ENCODE measurements around the gene ABCB8. TPM values are rescaled to one million over a fixed set of nuclear protein-coding genes. Genes with fewer than 3 reads are reported as not detected.

Gene ABCB8
- total and polyA plus RNA-seq, 9 of the 15 experiments (the other 6 are each of a cell fraction or from before 2014, with no cell fraction given): 7.6 to 106 (median 36.3) TPM

- Histone ChIP-seq H3K9me1 (ENCODE audit: control insufficient read depth, insufficient read depth, low read length) (no peaks in the 10 kb centered on the region), H3K36me3 (ENCODE audit: control insufficient read depth, insufficient read depth, low read length) (no peaks in the 10 kb centered on the region), H3K4me2 (ENCODE audit: insufficient read depth, low read length) (no peak overlapping the region), H2AFZ (ENCODE audit: low read depth, low read length) (no peak overlapping the region), H3K4me3 (no peak overlapping the region), H4K20me1 (replicated peaks; ENCODE audit: control insufficient read depth, insufficient read depth, low read length) (peaks cover 5% of the 10 kb centered on the region; the same call in 1 of the 2 replicates), H3K4me1 (replicated peaks in 1 of 2; ENCODE audit: control insufficient read depth in 2 of 2, insufficient read depth in 2 of 2, low read length in 2 of 2) (peaks cover 51 to 53% of the 10 kb centered on the region in 2 experiments), H3K9ac (ENCODE audit: insufficient read depth in 1 of 2, low read depth in 2 of 2, low read length in 2 of 2) (no peak overlapping the region), H3K9me3 (replicated peaks; ENCODE audit: control insufficient read depth, insufficient read depth, low read depth, low read length) (no peaks in the 10 kb centered on the region; the same call in 1 of the 2 replicates), H3K79me2 (ENCODE audit: control insufficient read depth, insufficient read depth, low read length) (no peaks in the 10 kb centered on the region), H3K27me3 (ENCODE audit: control insufficient read depth in 2 of 2, insufficient read depth in 2 of 2, low read length in 2 of 2) (no peaks in the 10 kb centered on the region), H3K27ac (ENCODE audit: extremely low read depth, low read depth, low read length) (no peak overlapping the region)
- BruUV-seq (replicated peaks): no TSS peak
- 33% methylated on average over 5 of the region's 6 CpGs for WGBS (ENCODE audit: insufficient coverage, low coverage, missing lambda C conversion rate)
- intact Hi-C loops (cut with micrococcal nuclease) (loop anchor here (10.0 kb wide), 1 partner anchor 677 kb away; no protein-coding TSS in a partner anchor), in situ Hi-C loops (cut with MboI) (no loop called here)
- FAIRE-seq: no peak
- ChIA-PET CTCF (ENCODE audit: low intra/inter-chr PET ratio) (no interaction called here), POLR2A (interaction anchor here (0.5 to 1.5 kb wide), 8 partner anchors 8 to 1101 kb away, joined by 3 to 7 read pairs (median 3); no protein-coding TSS in a partner anchor)
- TF ChIP-seq FOSL1 (tag; conservative IDR thresholded peaks at IDR 0.05) (peak; percentile 29; the same call in 1 of the 2 replicates), YY1 (IDR thresholded peaks at IDR 0.05; ENCODE audit: borderline replicate concordance in 1 of 3, control insufficient read depth in 1 of 3, extremely low read depth in 1 of 3, insufficient read depth in 3 of 3, insufficient read length in 1 of 3, insufficient replicate concordance in 2 of 3, low read depth in 1 of 3, low read length in 2 of 3) (peak in 2 of 3 experiments; percentile 4 to 57), PKNOX1 (IDR thresholded peaks at IDR 0.05) (0 out of 2 replicates have a peak, but pooled peaks have one; percentile 47), JUND (IDR thresholded peaks at IDR 0.05; ENCODE audit: borderline replicate concordance, low read depth, low read length) (peak; percentile 65; the same call in 1 of the 2 replicates), JUND (tag; IDR thresholded peaks at IDR 0.05; ENCODE audit: borderline replicate concordance, low read depth, low read length) (no peak), THRA (IDR thresholded peaks at IDR 0.05) (no peak), RCOR1 (IDR thresholded peaks at IDR 0.05; ENCODE audit: borderline replicate concordance in 1 of 2, low read depth in 2 of 2, low read length in 2 of 2) (0 out of 4 replicates have a peak, but pooled peaks of 1 of the 2 experiments have one; percentile 19), ZNF445 (CRISPR knock-in tag; IDR thresholded peaks at IDR 0.05; ENCODE audit: low read depth) (no peak), ZNF384 (IDR thresholded peaks at IDR 0.05; ENCODE audit: low read depth, low read length) (0 out of 2 replicates have a peak, but pooled peaks have one; percentile 49), BACH1 (tag; IDR thresholded peaks at IDR 0.05) (no peak), ATF3 (IDR thresholded peaks at IDR 0.05) (peak; percentile 77), ATF3 (CRISPR knock-in tag; conservative IDR thresholded peaks at IDR 0.05) (no peak)
- DNase-seq (ENCODE audit: extremely low read depth in 1 of 4, low spot score in 3 of 4): no peak
- ATAC-seq: no peak
These were observed 36.1 kb upstream of the ABCB8 start for GRCh38 chr7:150992051-150992640.

All from K562 (cell line).